ENCODE data around the gene MGRN1.

DNA sequence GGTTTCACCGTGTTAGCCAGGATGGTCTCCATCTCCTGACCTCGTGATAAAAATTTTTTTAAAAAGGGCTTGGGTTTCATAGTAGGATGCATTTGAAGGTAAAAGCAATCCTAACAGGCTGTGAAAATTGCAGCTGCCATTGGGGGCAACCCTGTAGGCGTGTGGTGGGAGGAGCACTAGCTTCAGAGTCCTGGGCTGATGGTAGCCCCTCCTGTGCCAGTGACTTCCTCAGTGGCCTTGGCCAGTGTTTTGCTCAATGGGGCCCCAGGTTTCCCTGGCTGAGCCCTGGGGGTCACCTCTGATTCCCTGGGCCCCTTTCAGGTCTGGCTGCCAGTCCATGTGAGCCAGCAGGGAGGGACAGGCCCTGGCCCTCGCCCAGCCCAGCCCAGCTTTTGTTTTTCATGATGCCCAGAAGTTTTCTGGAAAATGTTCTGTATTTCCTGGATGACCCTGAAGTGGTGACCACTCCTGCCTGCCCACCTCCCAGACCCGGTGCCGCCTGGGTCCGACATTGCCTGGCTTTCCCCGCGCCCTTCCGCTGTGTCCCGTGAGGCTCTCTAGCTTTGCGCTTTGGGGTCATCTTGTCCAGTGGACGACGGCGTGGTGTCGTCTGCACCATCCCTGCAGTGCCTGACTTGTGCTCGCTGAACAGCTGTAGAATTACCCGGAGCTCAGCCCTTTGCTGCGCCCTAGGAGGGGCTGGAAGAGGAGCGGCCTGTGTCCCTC lies 9.4 kb downstream of the MGRN1 start:
- TF ChIP-seq MZF1 (tag by site-specific recombination; IDR thresholded peaks at IDR 0.05; ENCODE audit: borderline replicate concordance): no peak
- TF ChIP-seq ZNF274 (IDR thresholded peaks at IDR 0.05; ENCODE audit: low read length): no peak
- no peak for TF ChIP-seq ZNF274 (tag by site-specific recombination; IDR thresholded peaks at IDR 0.05; ENCODE audit: borderline replicate concordance)
- TF ChIP-seq, protein P1, sequence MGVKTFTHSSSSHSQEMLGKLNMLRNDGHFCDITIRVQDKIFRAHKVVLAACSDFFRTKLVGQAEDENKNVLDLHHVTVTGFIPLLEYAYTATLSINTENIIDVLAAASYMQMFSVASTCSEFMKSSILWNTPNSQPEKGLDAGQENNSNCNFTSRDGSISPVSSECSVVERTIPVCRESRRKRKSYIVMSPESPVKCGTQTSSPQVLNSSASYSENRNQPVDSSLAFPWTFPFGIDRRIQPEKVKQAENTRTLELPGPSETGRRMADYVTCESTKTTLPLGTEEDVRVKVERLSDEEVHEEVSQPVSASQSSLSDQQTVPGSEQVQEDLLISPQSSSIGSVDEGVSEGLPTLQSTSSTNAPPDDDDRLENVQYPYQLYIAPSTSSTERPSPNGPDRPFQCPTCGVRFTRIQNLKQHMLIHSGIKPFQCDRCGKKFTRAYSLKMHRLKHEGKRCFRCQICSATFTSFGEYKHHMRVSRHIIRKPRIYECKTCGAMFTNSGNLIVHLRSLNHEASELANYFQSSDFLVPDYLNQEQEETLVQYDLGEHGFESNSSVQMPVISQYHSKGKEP (tag by site-specific recombination; IDR thresholded peaks at IDR 0.05): no peak
- TF ChIP-seq ZNF501 (tag by site-specific recombination; IDR thresholded peaks at IDR 0.05): no peak
- TF ChIP-seq ZNF121 (tag by site-specific recombination; IDR thresholded peaks at IDR 0.05): no peak
